CD4-positive, alpha-beta T cell treated with Interleukin-10 for 1 hour (primary cell): Measurements from ENCODE around the gene NELL1.

Source experiments
- DNase-seq: peaks from one replicate; pipeline ENCODE4 v3.0.0-alpha.2; 2020

NELL1 gene

GRCh38 chr11:20669820-20670684 lies 666 bp downstream of the NELL1 start:
- no peak for DNase-seq

DNA sequence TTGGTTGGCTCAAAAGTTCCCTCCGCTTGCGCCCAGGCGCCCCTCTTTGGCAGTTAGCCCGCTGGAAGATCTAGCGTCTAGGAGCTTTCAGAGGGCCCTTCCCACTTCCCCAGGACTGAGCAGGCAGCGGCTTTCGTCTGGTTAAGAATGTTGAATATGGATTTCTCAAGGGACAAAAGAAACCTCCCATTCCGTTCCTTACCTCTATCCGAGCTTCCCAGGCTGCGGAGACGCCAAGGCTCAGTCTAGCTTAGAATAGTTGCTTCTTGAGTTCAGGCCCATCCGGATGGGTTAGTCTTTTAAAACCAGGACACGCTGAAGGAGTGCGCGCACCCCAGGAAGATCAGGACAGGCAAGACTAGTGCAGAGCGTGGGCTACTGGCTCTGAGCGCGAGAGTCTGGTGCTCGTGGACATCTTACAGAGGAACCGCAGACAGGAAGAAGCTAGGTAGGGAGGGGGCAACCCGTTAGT lies 1.6 kb downstream of the NELL1 start:
- no peak for DNase-seq

GRCh38 chr11:20671856-20672546 lies 2.6 kb downstream of the NELL1 start:
- DNase-seq = no peak

GRCh38 chr11:20672575-20672974 lies 3.2 kb downstream of the NELL1 start:
- DNase-seq = no peak

- no peak for DNase-seq
Observed at GRCh38 chr11:20676658-20677057, 7.3 kb downstream of the NELL1 start.

DNA sequence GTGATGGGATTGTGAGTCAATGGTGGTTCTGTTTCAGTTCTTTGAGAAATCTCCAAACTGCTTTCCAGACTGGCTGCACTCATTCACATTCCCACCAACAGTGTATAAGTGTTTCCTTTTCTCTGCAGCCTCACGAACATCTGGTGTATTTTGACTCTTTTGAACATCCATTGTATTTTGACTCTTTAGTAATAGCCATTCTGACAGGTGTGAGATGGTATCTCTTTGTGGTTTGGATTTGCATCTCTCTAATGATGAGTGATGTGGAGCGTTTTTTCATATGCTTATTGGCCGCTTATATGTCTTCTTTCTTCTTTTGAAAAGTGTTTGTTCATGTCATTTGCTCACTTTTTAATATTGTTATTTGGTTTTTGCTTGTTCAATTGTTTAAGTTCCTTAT lies 19.4 kb downstream of the NELL1 start:
- DNase-seq = no peak

DNA sequence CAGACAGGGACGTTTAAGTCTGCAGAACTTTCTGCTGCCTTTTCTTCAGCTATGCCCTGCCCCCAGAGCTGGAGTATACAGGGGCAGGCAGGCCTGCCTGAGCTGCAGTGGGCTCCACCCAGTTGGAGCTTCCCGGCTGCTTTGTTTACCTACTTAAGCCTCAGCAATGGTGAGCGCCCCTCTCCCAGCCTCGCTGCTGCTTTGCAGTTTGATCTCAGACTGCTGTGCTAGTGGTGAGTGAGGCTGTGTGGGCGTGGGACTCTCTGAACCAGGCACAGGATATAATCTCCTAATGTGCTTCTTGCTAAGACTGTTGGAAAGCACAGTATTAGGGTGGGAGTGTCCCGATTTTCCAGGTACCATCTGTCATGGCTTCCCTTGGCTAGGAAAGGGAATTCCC lies 38.5 kb downstream of the NELL1 start:
- no peak for DNase-seq

DNA sequence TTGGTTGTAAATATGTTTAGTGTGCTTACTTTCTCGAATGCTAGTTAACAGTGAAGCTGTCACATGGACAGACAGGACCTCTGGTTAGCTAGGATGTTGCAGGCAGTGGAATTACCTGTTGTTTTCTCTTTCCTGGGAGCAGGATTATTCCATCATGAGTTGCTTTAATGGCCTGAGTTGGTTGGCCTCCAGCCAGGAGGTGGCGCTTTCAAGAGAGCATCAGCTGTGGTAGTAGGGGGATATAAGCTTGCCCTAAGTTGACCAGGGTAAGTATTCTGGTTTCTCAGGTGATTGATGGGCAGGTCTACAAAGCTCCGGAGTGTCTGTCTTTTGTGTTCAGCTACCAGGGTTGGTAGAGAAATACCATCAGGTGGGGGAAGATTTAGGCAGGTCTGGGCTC lies 43.5 kb downstream of the NELL1 start:
- no peak for DNase-seq

DNA sequence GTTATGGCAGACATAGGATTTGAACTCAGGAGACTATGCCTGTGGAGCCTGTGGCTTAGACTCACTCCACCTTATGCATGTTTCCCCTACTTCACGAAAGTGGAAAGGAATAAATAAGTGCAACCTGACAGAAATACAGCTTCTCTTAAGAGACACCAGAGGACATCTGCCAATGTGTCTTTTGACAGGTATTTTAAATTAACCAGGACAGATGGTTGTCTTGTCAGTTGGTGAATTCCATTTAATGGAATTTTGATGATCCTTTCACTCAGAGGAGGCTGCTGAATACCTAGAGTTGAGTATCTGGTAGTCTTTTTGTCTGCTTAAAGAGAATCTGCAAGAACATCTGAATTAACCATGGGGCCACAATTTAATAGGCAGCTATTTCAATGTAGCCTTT lies 46.1 kb downstream of the NELL1 start:
- DNase-seq = no peak

DNA sequence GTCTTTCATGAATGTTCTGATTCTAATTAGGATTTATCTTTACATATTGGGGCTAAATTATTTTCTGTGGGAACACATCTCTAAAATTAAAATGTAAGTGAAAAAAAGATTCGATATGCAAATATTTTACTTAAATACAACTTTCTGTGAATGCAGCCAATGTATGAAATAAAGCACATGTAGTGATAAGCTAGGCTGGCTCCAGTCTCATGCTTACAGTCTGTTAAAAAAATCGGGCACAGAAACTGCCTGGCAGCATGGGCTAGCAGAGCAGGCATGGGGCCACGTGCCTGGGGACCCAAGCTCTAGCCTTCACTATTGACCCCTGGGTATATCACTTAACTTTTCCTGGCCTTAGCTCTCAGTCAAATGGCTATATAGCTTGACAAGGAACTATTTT lies 46.5 kb downstream of the NELL1 start:
- DNase-seq = no peak

GRCh38 chr11:20719821-20720220 lies 50.4 kb downstream of the NELL1 start:
- DNase-seq = no peak

DNA sequence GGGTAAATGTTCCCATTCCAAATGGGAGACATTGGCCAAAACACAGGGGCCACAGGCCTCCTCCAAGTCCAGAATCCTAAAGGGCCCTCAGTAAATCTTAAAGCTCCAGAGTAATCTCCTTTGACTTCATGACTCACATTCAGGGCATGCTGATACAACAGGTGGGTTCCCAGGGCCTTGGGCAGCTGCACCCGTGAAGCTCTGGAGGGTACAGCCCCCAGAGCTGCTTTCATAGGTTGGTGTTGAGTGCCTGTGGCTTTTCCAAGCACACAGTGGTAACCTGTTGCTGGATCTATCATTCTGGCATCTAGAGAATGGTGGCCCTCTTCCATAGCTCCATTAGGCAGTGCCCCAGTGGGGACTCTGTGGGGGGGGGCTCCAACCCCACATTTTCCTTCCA lies 54.0 kb downstream of the NELL1 start:
- no peak for DNase-seq

GRCh38 chr11:20729597-20730105 lies 60.3 kb downstream of the NELL1 start:
- no peak for DNase-seq

- DNase-seq = no peak
Observed at GRCh38 chr11:20731676-20732215, 62.4 kb downstream of the NELL1 start.

- DNase-seq = no peak
Observed at GRCh38 chr11:20739107-20739506, 69.7 kb downstream of the NELL1 start.

- DNase-seq = no peak
Observed at GRCh38 chr11:20739577-20739976, 70.2 kb downstream of the NELL1 start.

DNA sequence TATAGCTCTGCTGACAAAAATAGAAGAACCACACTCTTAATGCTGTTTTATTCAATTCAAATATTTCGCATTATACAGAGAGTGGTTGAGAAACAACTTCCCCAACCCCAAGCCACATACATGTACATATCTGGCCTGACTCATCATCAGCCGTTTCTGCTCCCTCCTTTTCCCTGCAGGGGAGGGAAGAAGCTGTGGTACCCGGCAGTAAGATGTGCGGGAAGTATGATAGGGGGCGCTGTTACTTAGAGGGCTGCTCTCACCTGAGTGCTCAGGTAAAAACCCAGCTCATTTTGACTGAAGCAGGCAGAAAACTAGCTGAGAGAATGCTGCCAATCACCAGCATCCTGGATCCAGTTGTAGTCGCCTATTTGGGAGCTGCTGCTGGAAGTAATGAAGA lies 85.5 kb downstream of the NELL1 start:
- DNase-seq = no peak

- no peak for DNase-seq
Observed at GRCh38 chr11:20759541-20759940, 90.2 kb downstream of the NELL1 start.

DNA sequence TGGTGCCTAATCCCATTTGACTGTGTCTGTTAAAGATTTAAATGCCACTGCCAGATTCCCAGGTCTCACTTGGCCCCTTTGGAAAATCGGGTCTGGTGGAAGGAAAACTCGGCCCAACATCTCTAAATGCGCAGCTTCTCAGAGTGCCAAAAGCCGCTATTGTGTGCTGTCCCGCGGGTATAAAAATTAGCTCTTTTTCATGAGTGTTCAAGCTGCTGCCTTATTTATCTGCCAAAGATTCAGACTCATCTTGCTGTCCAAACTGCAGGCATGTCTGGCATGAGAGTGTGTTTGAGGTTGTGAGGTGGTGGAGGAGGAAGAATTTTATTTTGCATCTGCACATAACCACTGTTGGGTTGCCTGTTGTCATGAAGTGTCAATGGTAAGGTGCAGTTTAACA lies 91.4 kb downstream of the NELL1 start:
- DNase-seq = no peak

DNA sequence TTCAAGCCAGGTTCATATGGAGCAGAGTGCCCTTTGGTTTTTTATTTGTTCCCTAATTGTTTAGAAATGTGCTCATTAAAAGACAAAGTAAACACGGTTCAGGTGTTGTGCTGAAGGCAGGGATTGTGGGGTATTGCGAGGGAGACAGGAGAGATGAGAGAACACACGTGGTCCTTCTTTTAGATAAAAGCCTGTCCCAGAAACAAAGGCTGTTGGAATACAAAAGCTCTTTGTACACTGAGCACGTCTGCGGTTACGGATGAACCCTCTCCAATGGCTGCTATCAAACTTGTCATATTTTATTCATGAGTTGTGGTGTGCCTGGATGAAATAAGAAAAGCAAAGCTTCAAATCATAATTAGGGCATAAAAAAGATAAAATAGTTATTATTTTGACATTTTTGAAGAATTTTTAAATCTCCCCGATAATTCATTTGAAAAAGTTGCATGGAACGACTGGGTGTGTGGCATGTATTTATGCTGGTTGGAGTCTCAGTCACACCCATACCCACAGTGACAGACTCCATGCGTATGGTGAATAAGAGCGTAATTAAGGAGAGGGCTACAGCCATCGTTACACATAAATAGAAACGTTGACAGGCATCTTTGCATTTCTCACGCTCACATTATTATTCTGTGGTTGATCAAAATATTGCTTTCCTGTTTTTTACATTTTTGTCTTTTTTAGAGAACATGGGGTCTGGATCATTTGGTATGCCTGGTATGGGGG lies 92.9 kb downstream of the NELL1 start:
- no peak for DNase-seq

DNA sequence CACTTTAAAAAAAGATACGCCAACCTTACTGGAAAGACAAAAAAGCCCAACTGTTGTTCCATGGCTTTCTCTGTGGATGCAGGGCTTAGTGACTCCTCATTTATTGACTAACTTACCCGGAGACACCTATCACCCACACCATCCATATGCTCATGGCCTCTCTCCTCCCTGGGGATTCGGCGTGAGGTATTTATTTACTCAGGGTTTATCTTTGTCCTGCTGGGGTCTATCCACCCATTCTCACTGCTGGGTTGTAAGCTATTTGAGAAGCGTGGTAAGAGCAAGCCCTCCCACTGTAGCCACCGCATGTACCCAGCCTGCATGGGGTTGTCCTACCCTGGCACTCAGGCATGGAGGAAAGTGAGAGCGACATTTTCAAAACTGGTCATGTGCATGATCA lies 93.6 kb downstream of the NELL1 start:
- DNase-seq = no peak

DNA sequence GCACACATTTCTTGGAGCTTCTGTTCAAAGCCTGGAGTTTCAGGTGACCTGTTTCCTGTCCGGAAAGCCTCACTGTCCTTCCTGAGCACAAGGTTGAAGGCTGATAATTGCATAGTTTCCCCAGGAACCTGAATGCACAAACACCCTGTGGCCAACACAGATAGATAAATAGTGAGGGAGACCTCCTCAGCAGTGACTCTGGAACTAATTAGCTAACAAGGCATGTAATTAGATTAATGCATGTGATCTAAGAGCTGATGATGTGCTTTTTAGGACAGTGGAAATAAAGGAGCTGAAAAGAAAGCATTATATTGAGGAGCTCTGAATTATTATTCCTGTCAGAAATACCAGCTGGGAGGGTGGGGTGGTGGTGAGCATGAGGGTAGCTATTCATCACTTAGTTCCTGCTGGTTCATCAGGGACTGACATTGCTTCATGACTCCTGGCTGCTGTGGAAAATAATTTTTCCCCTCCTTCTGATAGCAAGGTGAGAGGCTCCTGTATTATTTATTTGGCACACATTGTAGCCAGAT lies 101.1 kb downstream of the NELL1 start:
- no peak for DNase-seq

GRCh38 chr11:20771026-20771425 lies 101.6 kb downstream of the NELL1 start:
- no peak for DNase-seq
